ENCODE data around the gene MEIS3.

MEIS3 gene

GRCh38 chr19:47377208-47377701, 42.1 kb downstream of the MEIS3 start:
- H3K4me2 ChIP-seq (ENCODE audit: low read length): no peak overlapping the region
- H3F3A ChIP-seq (ENCODE audit: insufficient read depth, low read length): no peaks in the 10 kb centered on the region
- no peaks in the 10 kb centered on the region for H3K9me2 ChIP-seq (ENCODE audit: low read depth, low read length)
- H3K79me2 ChIP-seq (ENCODE audit: insufficient read depth, low read length): no peaks in the 10 kb centered on the region
- H4K20me1 ChIP-seq (ENCODE audit: insufficient read depth, low read length): no peaks in the 10 kb centered on the region
- no peaks in the 10 kb centered on the region for H3K27me3 ChIP-seq (ENCODE audit: insufficient read depth, low read length)
- H3K4me3 ChIP-seq (ENCODE audit: low read depth, low read length, poor library complexity, severe bottlenecking): no peak overlapping the region
- H2AFZ ChIP-seq (ENCODE audit: low read length): no peak overlapping the region
- H3K9me3 ChIP-seq (ENCODE audit: low read length): no peaks in the 10 kb centered on the region
- H3K9ac ChIP-seq (ENCODE audit: low read length): no peak overlapping the region
- TF ChIP-seq CTCF (IDR thresholded peaks at IDR 0.05; ENCODE audit: low read length) (no peak), EZH2 (IDR thresholded peaks at IDR 0.05; ENCODE audit: borderline replicate concordance, low read length) (no peak)
- peaks cover 84% of the 10 kb centered on the region for H3K36me3 ChIP-seq (ENCODE audit: insufficient read depth, low read length)
- no peaks in the 10 kb centered on the region for H3K4me1 ChIP-seq (ENCODE audit: insufficient read depth, low read length, severe bottlenecking)
- H3K27ac ChIP-seq (ENCODE audit: low read depth, low read length, poor library complexity, severe bottlenecking): no peak overlapping the region

- no peak overlapping the region for H3K4me3 ChIP-seq (ENCODE audit: low read depth, low read length, poor library complexity, severe bottlenecking)
- no peaks in the 10 kb centered on the region for H3K27me3 ChIP-seq (ENCODE audit: insufficient read depth, low read length)
- H3K4me1 ChIP-seq (ENCODE audit: insufficient read depth, low read length, severe bottlenecking): no peaks in the 10 kb centered on the region
- TF ChIP-seq EZH2 (IDR thresholded peaks at IDR 0.05; ENCODE audit: borderline replicate concordance, low read length) (no peak), CTCF (IDR thresholded peaks at IDR 0.05; ENCODE audit: low read length) (no peak)
- no peak overlapping the region for H3K4me2 ChIP-seq (ENCODE audit: low read length)
- H3K9ac ChIP-seq (ENCODE audit: low read length): no peak overlapping the region
- no peaks in the 10 kb centered on the region for H4K20me1 ChIP-seq (ENCODE audit: insufficient read depth, low read length)
- H3K9me3 ChIP-seq (ENCODE audit: low read length): no peaks in the 10 kb centered on the region
- no peak overlapping the region for H2AFZ ChIP-seq (ENCODE audit: low read length)
- no peaks in the 10 kb centered on the region for H3K9me2 ChIP-seq (ENCODE audit: low read depth, low read length)
- H3K36me3 ChIP-seq (ENCODE audit: insufficient read depth, low read length): peaks cover 81% of the 10 kb centered on the region
- H3F3A ChIP-seq (ENCODE audit: insufficient read depth, low read length): no peaks in the 10 kb centered on the region
- no peak overlapping the region for H3K27ac ChIP-seq (ENCODE audit: low read depth, low read length, poor library complexity, severe bottlenecking)
- no peaks in the 10 kb centered on the region for H3K79me2 ChIP-seq (ENCODE audit: insufficient read depth, low read length)
These were observed 42.7 kb downstream of the MEIS3 start for GRCh38 chr19:47376589-47377144.

- Histone ChIP-seq H4K20me1 (ENCODE audit: insufficient read depth, low read length) (no peaks in the 10 kb centered on the region), H3K4me2 (ENCODE audit: low read length) (no peak overlapping the region), H3K36me3 (ENCODE audit: insufficient read depth, low read length) (peaks cover 79% of the 10 kb centered on the region), H3K4me3 (ENCODE audit: low read depth, low read length, poor library complexity, severe bottlenecking) (no peak overlapping the region), H3K27ac (ENCODE audit: low read depth, low read length, poor library complexity, severe bottlenecking) (no peak overlapping the region), H3K9me2 (ENCODE audit: low read depth, low read length) (no peaks in the 10 kb centered on the region), H3K9ac (ENCODE audit: low read length) (no peak overlapping the region), H3K4me1 (ENCODE audit: insufficient read depth, low read length, severe bottlenecking) (no peaks in the 10 kb centered on the region), H3K27me3 (ENCODE audit: insufficient read depth, low read length) (no peaks in the 10 kb centered on the region), H3K79me2 (ENCODE audit: insufficient read depth, low read length) (no peaks in the 10 kb centered on the region), H2AFZ (ENCODE audit: low read length) (no peak overlapping the region), H3K9me3 (ENCODE audit: low read length) (no peaks in the 10 kb centered on the region), H3F3A (ENCODE audit: insufficient read depth, low read length) (no peaks in the 10 kb centered on the region)
- no peak for TF ChIP-seq EZH2 (IDR thresholded peaks at IDR 0.05; ENCODE audit: borderline replicate concordance, low read length)
These were observed 43.4 kb downstream of the MEIS3 start for GRCh38 chr19:47375694-47376588.

Data from OCI-LY1 (cell line).